Measurements from ENCODE around the gene TSPEAR. TPM values are rescaled to one million over a fixed set of nuclear protein-coding genes. Genes with fewer than 3 reads are reported as not detected.
"Not testable (repeated sequence)": the region's sequence is repeated elsewhere in the genome, so short reads cannot be mapped to it uniquely, and the experiment has no call there.

The TSPEAR gene
- polyA plus RNA-seq, 4 donors, result 0.09 to 0.53 (median 0.27) TPM; not detected in 1

DNA sequence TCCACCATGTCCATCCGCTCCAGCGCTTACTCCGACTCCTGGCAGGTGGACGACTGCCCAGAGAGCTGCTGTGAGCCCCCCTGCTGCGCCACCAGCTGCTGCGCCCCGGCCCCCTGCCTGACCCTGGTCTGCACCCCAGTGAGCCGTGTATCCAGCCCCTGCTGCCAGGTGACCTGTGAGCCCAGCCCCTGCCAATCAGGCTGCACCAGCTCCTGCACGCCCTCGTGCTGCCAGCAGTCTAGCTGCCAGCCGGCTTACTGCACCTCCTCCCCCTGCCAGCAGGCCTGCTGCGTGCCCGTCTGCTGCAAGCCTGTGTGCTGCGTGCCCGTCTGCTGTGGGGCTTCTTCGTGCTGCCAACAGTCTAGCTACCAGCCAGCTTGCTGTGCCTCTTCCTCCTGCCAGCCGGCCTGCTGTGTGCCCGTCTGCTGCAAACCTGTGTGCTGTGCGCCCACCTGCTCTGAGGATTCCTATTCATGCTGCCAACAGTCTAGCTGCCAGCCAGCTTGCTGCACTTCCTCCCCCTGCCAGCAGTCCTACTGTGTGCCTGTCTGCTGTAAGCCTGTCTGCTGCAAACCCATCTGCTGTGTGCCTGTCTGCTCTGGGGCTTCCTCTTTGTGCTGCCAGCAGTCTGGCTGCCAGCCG, 84.1 kb downstream of the TSPEAR start:
- DNase-seq; FAIRE-seq; H3K27me3 ChIP-seq (ENCODE audit: control insufficient read depth in 3 of 3, insufficient read depth in 3 of 3, low read length in 3 of 3); H3K27ac ChIP-seq (ENCODE audit: low read depth in 1 of 3, low read length in 2 of 3); H3K36me3 ChIP-seq (ENCODE audit: control insufficient read depth in 3 of 3, insufficient read depth in 2 of 3, low read depth in 1 of 3, low read length in 3 of 3); H3K4me1 ChIP-seq (ENCODE audit: control insufficient read depth in 3 of 3, insufficient read depth in 2 of 3, low read depth in 1 of 3, low read length in 2 of 3); H3K4me3 ChIP-seq (ENCODE audit: low read depth in 1 of 3, low read length in 3 of 3): not testable (repeated sequence)
- 77 to 82% (median 78%) methylated on average over 13 to 19 of the region's 20 CpGs for WGBS, 3 donors
- peaks cover 0 to 17% of the 10 kb centered on the region in 2 donors for H3K9me3 ChIP-seq (ENCODE audit: control insufficient read depth in 2 of 2, insufficient read depth in 1 of 2, low read depth in 1 of 2, low read length in 1 of 2)

DNA sequence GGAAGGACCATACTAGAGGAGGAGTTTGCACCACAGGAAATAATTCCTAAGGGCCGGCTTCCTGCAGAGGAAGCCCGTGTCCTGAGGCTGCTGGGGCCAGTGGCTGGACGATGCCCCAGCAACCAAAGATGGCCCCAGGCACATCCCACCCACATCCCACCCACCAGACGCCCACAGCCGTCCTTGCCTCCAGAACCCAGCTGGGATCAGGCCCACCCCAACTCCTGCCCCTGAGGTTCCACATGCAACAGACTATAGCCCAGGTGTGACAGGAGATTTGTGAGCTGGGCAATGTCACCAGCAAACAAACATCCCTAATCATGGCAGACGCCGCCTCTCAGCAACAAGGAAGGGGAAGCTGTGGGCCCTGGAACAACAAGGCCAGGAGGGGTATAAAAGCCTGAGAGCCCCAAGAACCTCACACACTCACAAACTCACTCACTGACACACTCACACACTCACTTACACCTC, 84.7 kb downstream of the TSPEAR start, which contains the start of gene KRTAP10-9:
Gene KRTAP10-9, plus strand, starts transcription at position 421 of the 471 bp plus-strand sequence. CDS start 79 bp downstream, outside the sequence.
- no peak within 1 kb of the TSS for H3K4me3 ChIP-seq (ENCODE audit: low read depth in 1 of 3, low read length in 3 of 3)
- H3K27me3 ChIP-seq (ENCODE audit: control insufficient read depth in 3 of 3, insufficient read depth in 3 of 3, low read length in 3 of 3), result no peaks in the 10 kb centered on the region
- no peak for DNase-seq
- no peaks in the 10 kb centered on the region for H3K36me3 ChIP-seq (ENCODE audit: control insufficient read depth in 3 of 3, insufficient read depth in 2 of 3, low read depth in 1 of 3, low read length in 3 of 3)
- H3K4me1 ChIP-seq (ENCODE audit: control insufficient read depth in 3 of 3, insufficient read depth in 2 of 3, low read depth in 1 of 3, low read length in 2 of 3), result no peaks in the 10 kb centered on the region
- H3K9me3 ChIP-seq (ENCODE audit: control insufficient read depth in 2 of 2, insufficient read depth in 1 of 2, low read depth in 1 of 2, low read length in 1 of 2), result peaks cover 0 to 16% of the 10 kb centered on the region in 2 donors
- FAIRE-seq, result no peak
- 48 to 59% (median 56%) methylated on average over 7 of the region's 7 CpGs for WGBS, 3 donors
- H3K27ac ChIP-seq (ENCODE audit: low read depth in 1 of 3, low read length in 2 of 3), result no peak within 1 kb of the TSS

DNA sequence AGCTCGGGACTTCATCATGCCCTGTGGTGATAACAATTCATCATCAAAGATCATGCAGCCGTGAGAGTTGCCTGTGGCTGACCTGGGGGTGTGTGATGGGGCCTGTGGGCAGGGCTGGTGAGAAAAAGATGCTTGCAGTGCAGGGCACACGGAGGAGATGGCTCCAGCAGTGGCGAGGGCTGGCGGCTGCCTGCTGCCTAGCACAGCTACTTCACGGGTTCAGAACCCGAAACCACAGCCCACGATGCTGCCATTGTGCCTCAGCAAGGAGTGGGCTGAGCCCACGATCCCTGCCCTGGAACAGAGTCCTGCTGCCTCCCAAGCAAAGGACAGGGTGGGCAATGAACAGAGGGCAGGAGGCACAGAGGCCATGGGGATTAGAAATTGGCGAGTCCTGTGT, 85.1 kb downstream of the TSPEAR start:
- H3K4me3 ChIP-seq (ENCODE audit: low read depth in 1 of 3, low read length in 3 of 3), result no peak overlapping the region
- H3K27me3 ChIP-seq (ENCODE audit: control insufficient read depth in 3 of 3, insufficient read depth in 3 of 3, low read length in 3 of 3), result no peaks in the 10 kb centered on the region
- 58 to 66% (median 62%) methylated on average over 10 of the region's 10 CpGs for WGBS, 3 donors
- no peaks in the 10 kb centered on the region for H3K4me1 ChIP-seq (ENCODE audit: control insufficient read depth in 3 of 3, insufficient read depth in 2 of 3, low read depth in 1 of 3, low read length in 2 of 3)
- H3K9me3 ChIP-seq (ENCODE audit: control insufficient read depth in 2 of 2, insufficient read depth in 1 of 2, low read depth in 1 of 2, low read length in 1 of 2), result peaks cover 0 to 12% of the 10 kb centered on the region in 2 donors
- no peak overlapping the region for H3K27ac ChIP-seq (ENCODE audit: low read depth in 1 of 3, low read length in 2 of 3)
- FAIRE-seq, result no peak
- DNase-seq, result no peak
- H3K36me3 ChIP-seq (ENCODE audit: control insufficient read depth in 3 of 3, insufficient read depth in 2 of 3, low read depth in 1 of 3, low read length in 3 of 3), result no peaks in the 10 kb centered on the region

DNA sequence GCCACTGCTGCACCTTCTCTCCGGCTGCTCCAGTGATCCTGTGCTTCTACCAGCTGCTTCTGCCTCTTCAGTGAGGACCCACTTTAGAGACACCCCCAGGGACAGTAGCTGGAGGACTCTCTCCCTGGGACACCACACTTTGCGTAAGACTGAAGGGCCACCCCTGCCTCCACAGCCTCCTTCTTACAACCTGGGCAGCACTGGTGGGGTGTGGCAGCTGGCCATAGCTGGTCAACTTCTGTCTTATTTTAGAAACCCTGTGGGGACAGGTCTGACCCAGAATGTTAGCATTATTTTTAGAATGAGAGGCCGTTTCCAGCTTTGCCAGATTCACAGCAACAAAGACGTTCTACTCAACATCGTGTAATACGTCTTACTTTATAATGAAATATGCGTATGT, 85.6 kb downstream of the TSPEAR start:
- DNase-seq (no peak), FAIRE-seq (no peak)
- Histone ChIP-seq H3K27me3 (ENCODE audit: control insufficient read depth in 3 of 3, insufficient read depth in 3 of 3, low read length in 3 of 3) (no peaks in the 10 kb centered on the region), H3K27ac (ENCODE audit: low read depth in 1 of 3, low read length in 2 of 3) (no peak overlapping the region), H3K9me3 (ENCODE audit: control insufficient read depth in 2 of 2, insufficient read depth in 1 of 2, low read depth in 1 of 2, low read length in 1 of 2) (peaks cover 0 to 12% of the 10 kb centered on the region in 2 donors), H3K36me3 (ENCODE audit: control insufficient read depth in 3 of 3, insufficient read depth in 2 of 3, low read depth in 1 of 3, low read length in 3 of 3) (no peaks in the 10 kb centered on the region), H3K4me1 (ENCODE audit: control insufficient read depth in 3 of 3, insufficient read depth in 2 of 3, low read depth in 1 of 3, low read length in 2 of 3) (no peaks in the 10 kb centered on the region), H3K4me3 (ENCODE audit: low read depth in 1 of 3, low read length in 3 of 3) (no peak overlapping the region)
- WGBS, 3 donors, result 80 to 91% (median 84%) methylated on average over 7 of the region's 7 CpGs

DNA sequence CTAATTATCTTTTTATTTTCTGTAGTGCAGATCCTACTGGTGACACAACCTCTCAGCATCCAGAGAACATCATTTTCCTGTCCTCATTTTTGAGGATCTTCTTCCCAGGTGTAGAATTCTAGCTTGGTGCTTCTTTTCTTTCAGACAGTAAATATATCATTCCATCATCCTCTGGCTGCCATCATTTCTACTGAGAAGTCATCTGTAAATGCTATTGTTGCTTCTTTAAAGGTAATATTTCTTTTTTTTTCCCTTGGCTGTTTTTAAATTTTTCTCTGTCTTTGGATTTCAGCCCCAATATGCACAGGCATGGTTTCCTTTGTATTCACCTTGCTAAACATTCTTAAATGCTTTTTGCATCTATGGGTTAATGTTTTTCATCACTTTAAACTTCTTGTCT, 87.8 kb downstream of the TSPEAR start:
- H3K27ac ChIP-seq (ENCODE audit: low read depth in 1 of 3, low read length in 2 of 3), result no peak overlapping the region
- H3K9me3 ChIP-seq (ENCODE audit: control insufficient read depth in 2 of 2, insufficient read depth in 1 of 2, low read depth in 1 of 2, low read length in 1 of 2), result peaks cover 0 to 5% of the 10 kb centered on the region in 2 donors
- H3K27me3 ChIP-seq (ENCODE audit: control insufficient read depth in 3 of 3, insufficient read depth in 3 of 3, low read length in 3 of 3), result no peaks in the 10 kb centered on the region
- H3K4me1 ChIP-seq (ENCODE audit: control insufficient read depth in 3 of 3, insufficient read depth in 2 of 3, low read depth in 1 of 3, low read length in 2 of 3), result no peaks in the 10 kb centered on the region
- no peak overlapping the region for H3K4me3 ChIP-seq (ENCODE audit: low read depth in 1 of 3, low read length in 3 of 3)
- no peak for FAIRE-seq
- H3K36me3 ChIP-seq (ENCODE audit: control insufficient read depth in 3 of 3, insufficient read depth in 2 of 3, low read depth in 1 of 3, low read length in 3 of 3), result no peaks in the 10 kb centered on the region
- DNase-seq, result no peak

DNA sequence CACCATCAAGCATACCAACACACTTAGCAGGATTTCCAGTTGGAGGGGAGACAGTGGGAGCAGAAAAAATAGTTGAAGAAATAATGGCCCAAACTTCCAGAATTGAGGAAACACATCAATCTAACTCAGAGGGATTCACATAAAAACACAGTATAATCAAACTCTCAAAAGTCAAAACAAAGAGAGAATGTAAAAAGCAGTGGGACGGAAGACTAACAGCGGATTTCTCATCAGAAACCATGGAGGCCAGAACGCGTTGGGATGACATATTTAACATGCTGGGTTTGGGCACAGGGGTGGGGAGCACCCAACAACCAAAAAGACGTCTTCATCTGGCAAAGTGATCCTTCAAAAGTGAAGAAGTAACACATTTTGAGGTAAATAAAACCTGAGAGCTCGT, 91.5 kb downstream of the TSPEAR start:
- Histone ChIP-seq H3K27ac (ENCODE audit: low read depth in 1 of 3, low read length in 2 of 3) (no peak overlapping the region), H3K4me3 (ENCODE audit: low read depth in 1 of 3, low read length in 3 of 3) (no peak overlapping the region), H3K27me3 (ENCODE audit: control insufficient read depth in 3 of 3, insufficient read depth in 3 of 3, low read length in 3 of 3) (peaks cover 0 to 2% (median 0%) of the 10 kb centered on the region in 3 donors), H3K36me3 (ENCODE audit: control insufficient read depth in 3 of 3, insufficient read depth in 2 of 3, low read depth in 1 of 3, low read length in 3 of 3) (no peaks in the 10 kb centered on the region), H3K4me1 (ENCODE audit: control insufficient read depth in 3 of 3, insufficient read depth in 2 of 3, low read depth in 1 of 3, low read length in 2 of 3) (peaks cover 0 to 2% (median 0%) of the 10 kb centered on the region in 3 donors), H3K9me3 (ENCODE audit: control insufficient read depth in 2 of 2, insufficient read depth in 1 of 2, low read depth in 1 of 2, low read length in 1 of 2) (peaks cover 0 to 5% of the 10 kb centered on the region in 2 donors)
- FAIRE-seq (no peak), DNase-seq (no peak)
- 86 to 90% (median 88%) methylated on average over 6 of the region's 6 CpGs for whole genome bisulfite sequencing, 3 donors

DNA sequence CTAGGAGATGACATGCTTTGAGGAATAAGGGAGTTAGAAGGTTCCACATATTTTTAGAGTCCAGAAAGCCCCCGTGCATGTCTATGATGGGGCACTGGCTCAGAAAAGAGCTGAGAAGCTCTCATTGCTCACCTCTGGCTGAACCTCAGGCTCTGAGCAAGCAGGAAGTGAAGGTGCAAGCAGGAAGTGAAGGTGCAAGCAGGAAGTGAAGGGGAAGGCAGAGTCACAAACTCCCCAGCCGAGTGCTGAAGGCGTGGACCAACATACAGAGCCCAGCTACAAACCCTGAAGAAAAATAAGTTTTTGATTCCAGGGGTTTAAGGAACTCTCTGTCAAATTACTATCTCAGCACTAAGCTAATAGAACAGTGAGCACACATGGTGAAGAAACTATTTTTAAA, 92.5 kb downstream of the TSPEAR start:
- FAIRE-seq (no peak), DNase-seq (peak in 1 of 2 donors; percentile 51)
- 51 to 57% (median 56%) methylated on average over 3 of the region's 3 CpGs for WGBS, 3 donors
- Histone ChIP-seq H3K27me3 (ENCODE audit: control insufficient read depth in 3 of 3, insufficient read depth in 3 of 3, low read length in 3 of 3) (peaks cover 0 to 2% (median 0%) of the 10 kb centered on the region in 3 donors), H3K9me3 (ENCODE audit: control insufficient read depth in 2 of 2, insufficient read depth in 1 of 2, low read depth in 1 of 2, low read length in 1 of 2) (peaks cover 0 to 5% of the 10 kb centered on the region in 2 donors), H3K27ac (ENCODE audit: low read depth in 1 of 3, low read length in 2 of 3) (peak overlapping the region in 2 of 3 donors; percentile 45 to 77), H3K4me3 (ENCODE audit: low read depth in 1 of 3, low read length in 3 of 3) (no peak overlapping the region), H3K4me1 (ENCODE audit: control insufficient read depth in 3 of 3, insufficient read depth in 2 of 3, low read depth in 1 of 3, low read length in 2 of 3) (peaks cover 0 to 2% (median 0%) of the 10 kb centered on the region in 3 donors), H3K36me3 (ENCODE audit: control insufficient read depth in 3 of 3, insufficient read depth in 2 of 3, low read depth in 1 of 3, low read length in 3 of 3) (no peaks in the 10 kb centered on the region)

DNA sequence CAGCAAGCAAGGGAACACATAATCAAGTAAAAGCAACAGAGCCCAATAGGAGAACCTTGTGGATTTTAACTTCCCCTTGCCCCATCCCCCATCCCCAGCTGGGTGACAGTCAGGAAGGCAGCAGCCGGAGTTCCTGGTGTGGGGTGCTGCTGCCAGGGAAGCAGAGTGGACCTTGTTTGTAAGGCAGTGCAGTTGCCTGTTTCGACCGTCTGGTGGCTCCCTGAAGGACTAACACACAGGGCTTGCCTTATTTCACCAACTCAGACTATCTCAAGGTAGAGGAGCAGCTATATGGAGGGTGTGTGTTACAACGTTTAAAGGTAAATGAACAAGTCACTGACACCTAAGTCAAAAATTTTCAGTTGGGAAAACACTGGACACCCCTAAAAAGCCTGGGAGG, 92.9 kb downstream of the TSPEAR start:
- DNase-seq, result peak; percentile 6 to 48

More for the DNA sequence above, 92.9 kb downstream of the TSPEAR start:
- Histone ChIP-seq H3K27ac (ENCODE audit: low read depth in 1 of 3, low read length in 2 of 3) (peak overlapping the region in 1 of 3 donors; percentile 77), H3K27me3 (ENCODE audit: control insufficient read depth in 3 of 3, insufficient read depth in 3 of 3, low read length in 3 of 3) (peaks cover 0 to 2% (median 0%) of the 10 kb centered on the region in 3 donors), H3K36me3 (ENCODE audit: control insufficient read depth in 3 of 3, insufficient read depth in 2 of 3, low read depth in 1 of 3, low read length in 3 of 3) (no peaks in the 10 kb centered on the region), H3K9me3 (ENCODE audit: control insufficient read depth in 2 of 2, insufficient read depth in 1 of 2, low read depth in 1 of 2, low read length in 1 of 2) (peaks cover 0 to 5% of the 10 kb centered on the region in 2 donors), H3K4me3 (ENCODE audit: low read depth in 1 of 3, low read length in 3 of 3) (no peak overlapping the region), H3K4me1 (ENCODE audit: control insufficient read depth in 3 of 3, insufficient read depth in 2 of 3, low read depth in 1 of 3, low read length in 2 of 3) (peaks cover 0 to 2% (median 0%) of the 10 kb centered on the region in 3 donors)
- 21 to 30% (median 24%) methylated on average over 4 of the region's 4 CpGs for WGBS, 3 donors
- FAIRE-seq, result no peak
